G401.6 (cell line): ENCODE data around the gene ZNF532.
"Not testable (repeated sequence)": the region's sequence is repeated elsewhere in the genome, so short reads cannot be mapped to it uniquely, and the experiment has no call there.

Experiments
- FAIRE-seq: peaks from 2 replicates; lab custom pipeline; 2012; peaks lifted over from hg19 to GRCh38; lab: Jason Lieb, UNC

Gene ZNF532

DNA sequence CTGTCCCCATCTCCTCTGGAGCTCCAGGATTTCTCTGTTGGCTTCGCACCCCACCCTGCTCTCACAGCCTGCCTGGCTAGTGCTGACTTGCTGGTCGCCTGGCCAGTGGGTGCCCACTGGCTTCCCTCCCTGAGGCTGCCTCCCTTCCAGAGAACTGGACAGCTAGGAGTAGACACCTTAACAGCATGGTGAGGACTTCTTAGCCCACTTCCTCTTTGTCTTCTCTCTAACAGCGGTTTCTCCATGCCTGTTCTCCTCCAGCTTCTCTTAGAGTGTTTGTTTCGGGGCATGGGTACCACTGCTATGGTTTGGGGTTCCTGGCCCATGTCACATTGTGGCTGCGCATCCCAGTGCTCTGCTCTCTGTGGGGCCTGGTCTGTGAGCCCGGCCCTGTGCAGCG, 37.1 kb downstream of the ZNF532 start:
- FAIRE-seq: no peak

DNA sequence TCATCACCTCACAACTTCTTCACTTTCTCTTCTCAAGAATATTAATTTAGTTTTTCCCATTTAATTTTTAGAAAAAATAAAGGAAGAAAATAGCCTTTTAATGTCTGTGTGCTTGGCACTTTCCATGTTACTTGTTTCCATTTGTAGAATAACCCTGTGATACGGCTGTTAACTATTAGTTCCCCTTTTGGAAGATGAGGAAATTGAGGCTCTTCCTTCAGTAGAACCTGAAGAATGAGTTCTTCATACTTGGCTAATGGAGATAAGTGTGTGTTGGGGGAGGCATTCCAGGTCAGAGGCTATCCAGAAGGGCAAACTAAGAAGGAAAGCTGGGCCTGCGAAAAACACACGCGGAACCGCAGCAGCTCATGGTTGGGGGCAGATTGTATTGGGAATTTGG, 38.3 kb downstream of the ZNF532 start:
- no peak for FAIRE-seq

DNA sequence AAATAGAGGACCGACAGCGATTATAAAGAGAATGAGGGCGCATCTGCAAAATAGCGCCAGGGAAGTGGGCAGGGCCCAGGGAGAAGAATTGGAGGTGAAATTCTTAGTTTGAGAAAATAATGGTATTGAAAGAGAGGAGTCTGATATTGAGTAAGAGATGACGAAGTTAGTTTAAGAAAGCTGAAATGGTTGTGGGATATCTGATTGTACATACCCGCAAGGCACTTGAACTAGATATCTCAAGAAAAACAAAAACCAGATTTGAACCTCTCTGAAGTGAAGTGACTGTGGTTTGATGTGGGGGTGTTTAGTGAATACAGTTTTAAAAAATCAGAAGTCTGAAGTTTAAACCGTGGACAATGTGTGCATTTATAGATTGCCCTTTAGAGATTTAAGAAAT, 38.9 kb downstream of the ZNF532 start:
- FAIRE-seq: no peak

DNA sequence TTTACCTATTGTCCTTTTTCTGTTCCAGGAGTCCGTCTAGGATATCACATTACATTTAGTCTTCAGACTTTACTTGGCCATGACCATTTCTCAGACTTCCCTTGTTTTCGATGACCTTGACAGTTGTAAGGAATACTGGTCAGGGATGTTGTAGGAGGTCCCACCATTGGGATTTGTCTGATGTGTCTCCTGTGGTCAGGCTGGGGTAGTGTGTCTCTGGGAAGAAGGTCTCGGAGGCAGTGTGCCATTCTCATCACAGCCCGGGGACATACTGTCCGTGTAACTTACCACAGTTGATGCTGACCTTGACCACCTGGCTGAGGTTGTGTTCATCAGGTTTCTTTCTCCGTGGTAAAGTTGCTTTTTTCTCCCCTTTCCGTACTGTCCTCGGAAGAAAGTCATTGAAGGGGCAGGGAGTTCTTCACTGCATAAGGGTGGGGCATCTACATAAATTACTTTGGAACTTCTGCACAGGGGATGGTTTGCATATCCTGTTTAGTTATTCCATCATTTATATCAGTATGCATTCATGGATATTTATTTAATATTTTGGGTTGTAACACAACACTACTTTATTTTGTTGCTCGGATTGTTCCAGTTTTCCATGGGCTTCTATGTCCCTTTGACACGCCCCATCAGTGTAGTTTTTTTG, 41.2 kb downstream of the ZNF532 start:
- FAIRE-seq: no peak

DNA sequence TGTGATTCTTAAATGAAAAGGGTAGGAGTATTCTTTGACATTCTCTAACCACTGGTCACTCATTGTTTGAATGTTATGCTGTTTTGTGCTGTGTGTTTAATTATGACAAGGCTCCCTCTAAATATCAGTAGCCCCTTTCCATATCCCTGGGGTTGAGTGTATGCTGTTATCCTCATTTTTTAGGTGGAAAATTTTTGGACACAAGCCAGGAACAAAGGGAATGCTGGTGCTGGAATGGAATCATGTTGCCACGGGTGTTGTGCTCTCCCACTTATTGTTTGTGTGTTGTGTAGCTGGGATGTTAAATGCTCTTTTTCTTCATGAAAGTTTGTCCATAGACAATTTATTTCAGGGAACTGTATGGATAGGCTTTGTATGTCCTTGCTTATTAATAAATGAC, 43.3 kb downstream of the ZNF532 start:
- no peak for FAIRE-seq

DNA sequence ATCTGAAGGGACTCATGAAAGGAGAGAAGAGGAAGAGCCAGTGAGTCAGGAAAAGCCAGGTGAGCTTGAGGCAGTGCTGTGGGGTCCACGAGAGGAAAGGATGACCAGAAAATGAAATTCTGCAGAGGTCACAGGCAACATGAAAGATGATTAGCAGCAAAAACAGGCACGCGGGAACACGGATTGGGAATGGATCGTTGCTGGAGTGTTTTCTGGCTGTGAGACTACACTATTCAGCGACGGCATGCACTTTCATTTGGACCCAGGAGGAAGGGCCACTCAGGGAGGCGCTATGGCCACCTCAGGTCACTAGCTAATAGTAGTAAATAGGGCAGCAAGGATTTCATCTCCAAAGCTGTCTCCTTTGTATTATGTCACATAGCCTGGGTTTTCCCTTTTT, 44.8 kb downstream of the ZNF532 start:
- no peak for FAIRE-seq

DNA sequence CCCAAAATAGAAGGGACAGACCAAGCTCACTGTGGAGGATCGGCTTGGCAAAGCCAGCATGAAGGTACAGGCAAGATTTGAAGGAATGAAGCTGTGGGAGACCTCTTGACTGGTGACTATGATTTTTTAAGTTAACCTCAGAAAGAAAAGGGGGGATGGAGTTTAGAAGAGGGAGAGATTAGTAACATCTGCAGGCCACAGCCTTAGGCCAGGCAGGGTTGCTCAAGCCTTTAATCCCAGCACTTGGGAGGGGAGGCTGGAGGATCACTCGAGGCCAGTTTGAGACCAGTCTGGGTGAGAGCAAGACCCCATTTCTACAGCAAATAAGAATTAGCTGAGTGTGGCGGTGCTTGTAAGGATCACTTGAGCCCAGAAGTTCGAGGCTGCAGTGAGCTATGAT, 46.6 kb downstream of the ZNF532 start:
- no peak for FAIRE-seq

DNA sequence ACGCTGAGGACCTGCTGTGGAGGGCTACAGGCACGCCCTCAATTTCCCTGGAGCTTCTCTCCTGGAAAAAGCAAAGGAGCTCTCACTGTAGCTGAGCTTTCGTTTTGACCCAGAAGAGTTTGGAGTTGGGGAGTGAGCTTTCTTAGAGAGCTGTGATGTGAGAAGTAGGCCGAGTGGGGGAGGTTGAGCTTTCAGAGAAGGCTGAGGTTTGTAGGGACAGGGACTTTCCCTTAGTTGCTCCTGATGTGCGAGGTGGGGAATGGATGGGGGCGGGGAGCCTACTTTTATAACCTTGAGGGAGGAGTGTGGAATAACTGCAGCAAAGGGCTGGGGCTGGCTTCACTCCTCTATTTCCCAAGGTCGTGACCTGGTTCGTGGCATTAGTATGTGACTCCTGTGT, 47.1 kb downstream of the ZNF532 start:
- no peak for FAIRE-seq

DNA sequence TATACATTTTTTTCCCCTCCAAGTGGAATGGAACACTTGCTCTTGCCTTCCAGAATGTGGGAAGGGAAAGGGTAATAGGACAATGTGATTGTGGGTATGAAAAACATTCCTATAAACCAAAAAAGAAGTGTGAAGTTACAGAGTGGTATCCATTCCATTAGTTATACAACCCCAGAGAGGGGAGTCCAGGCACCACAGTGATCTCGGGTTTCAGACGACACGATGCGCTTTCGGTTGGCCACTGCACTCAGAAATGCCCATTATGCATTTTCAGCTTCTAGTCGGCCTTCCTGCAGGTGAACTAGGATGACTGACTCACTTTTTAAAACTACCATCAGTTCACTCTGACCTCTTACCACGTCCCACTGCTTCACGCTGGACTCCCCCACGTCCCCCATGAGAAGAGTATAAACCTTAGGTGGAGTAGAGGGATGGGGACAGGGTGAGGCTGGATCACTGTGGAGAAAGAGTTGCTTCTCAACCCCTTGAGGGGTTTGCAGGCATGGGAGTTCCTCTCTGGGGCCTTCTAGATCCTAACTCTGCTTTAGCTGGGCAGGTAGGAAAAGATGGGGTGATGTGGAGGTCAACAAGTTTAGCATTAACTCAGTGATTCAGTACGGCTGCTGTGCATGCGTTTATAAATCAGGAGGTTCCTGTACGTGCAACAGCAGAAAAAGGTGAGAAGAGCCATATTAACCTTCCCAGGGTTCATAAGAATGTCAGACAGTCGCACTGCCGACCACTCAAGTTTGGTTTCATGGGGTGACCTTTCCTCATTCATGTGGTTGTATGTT, 50.5 kb downstream of the ZNF532 start:
- FAIRE-seq: no peak

DNA sequence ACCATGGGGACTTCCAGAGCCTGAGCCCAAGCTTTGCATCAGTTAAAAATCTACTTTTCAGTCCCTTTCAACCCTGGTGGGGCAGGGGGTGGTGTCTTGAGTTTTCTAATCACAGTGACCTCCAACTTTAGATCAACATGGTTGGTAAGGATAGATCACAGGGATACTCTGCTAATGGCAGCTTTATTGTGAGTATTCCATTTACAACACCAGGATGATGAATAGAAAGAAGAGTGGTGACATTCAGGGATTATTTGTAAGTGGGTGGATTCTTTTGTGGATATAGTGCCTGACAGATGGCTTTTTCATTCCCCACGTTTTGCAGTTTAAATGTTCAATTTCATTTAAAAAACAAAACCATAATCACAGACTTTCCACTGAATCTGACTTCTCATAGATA, 51.3 kb downstream of the ZNF532 start:
- no peak for FAIRE-seq

DNA sequence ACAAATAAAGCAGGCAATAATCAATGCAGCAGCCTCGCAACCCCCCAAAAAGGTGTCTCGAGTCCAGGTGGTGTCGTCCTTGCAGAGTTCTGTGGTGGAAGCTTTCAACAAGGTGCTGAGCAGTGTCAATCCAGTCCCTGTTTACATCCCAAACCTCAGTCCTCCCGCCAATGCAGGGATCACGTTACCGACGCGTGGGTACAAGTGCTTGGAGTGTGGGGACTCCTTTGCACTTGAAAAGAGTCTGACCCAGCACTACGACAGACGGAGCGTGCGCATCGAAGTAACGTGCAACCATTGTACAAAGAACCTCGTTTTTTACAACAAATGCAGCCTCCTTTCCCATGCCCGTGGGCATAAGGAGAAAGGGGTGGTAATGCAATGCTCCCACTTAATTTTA, 55.3 kb downstream of the ZNF532 start:
- FAIRE-seq: not testable (repeated sequence)

DNA sequence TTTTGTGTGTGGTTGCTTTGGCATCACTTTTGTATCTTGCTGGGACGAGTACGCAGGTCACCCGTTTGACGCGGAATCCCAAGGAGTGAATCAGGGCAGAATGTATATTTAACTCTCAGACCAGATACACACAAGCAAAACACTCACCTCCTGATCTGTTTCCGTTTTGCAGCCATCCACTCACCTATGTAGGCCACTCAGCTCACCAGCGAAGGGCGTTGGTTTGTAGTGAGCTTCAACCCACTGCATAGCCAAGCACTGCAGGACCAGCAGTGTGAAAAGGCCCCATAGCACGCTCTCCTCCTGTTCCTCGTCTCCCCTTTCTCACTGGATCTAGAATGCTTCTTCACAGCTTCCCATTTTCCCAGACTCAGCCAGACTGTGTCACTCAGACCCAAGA, 58.3 kb downstream of the ZNF532 start:
- FAIRE-seq: no peak

DNA sequence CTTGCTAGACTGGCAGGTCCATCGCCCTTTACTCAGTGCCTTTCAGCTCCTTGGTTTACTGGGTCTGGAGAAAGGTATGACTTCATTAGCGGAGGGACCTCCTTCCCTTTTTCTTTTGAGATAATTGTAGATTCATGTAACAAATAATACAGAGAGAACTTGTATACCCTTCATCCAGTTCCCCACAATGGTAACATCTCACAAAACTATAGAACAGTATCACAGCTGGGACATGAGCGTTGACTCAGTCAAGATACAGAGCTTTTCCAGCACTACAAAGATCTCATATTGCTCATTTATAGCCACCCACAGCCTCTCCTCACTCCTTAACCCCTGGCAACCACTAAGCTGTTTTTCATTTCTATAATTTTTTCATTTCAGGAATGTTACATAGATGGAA, 59.8 kb downstream of the ZNF532 start:
- no peak for FAIRE-seq

DNA sequence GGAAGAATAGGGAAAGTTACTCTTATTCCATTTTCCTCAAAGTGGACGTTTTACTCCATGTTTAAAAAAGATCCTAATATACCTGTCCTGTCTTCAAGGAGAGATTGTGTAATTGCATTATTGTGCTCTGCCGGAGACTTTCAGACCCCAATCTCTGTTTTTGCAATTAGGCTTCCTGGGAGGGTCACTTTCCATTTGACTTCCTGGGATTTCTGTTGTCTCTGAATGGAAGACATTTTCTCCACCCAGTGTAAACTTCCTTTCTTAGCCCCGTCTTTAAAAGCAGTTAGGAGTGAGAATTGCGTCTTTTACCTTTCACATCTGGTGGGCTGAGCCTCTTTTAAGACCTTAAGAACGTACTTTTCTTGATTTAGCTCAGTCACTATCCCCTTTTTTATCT, 63.0 kb downstream of the ZNF532 start:
- FAIRE-seq: no peak

DNA sequence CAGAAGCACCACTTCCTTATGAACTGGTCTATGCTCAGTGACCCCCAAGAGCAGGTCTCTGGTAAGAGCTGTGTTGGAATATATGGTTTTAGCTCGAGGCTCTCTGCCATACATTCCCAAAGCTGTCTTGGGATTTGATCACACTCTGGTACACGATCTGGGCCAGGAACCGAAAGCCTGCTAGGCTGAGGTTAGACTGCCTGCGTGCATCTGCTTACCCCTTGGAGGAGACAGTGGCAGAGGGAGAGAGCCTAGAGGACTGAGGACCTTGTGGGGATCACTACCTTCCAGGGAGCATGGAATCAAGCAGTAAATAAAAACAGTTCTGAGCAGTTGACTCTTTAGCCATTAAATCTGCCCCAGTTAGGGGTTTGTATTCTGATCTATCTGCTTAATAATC, 63.7 kb downstream of the ZNF532 start:
- FAIRE-seq: no peak

DNA sequence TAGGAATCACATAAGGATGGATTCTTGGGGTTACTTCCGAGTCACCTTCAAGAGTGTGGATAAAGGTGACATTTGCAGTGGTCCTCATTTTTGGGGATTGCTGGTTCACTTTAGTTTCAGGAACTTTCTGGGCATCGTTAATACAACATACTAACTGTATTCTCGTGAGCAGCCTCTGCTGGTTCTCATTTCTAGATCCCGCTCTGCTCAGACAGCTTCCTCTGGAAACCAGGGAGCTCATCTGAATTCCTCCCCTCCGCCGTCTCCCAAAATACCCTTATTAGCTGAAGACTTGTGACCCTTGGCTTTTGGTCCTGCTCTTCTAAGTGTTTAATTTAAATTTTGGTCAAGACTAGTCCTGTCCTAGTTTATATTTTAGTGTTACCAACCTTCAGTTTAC, 64.5 kb downstream of the ZNF532 start:
- FAIRE-seq: no peak

DNA sequence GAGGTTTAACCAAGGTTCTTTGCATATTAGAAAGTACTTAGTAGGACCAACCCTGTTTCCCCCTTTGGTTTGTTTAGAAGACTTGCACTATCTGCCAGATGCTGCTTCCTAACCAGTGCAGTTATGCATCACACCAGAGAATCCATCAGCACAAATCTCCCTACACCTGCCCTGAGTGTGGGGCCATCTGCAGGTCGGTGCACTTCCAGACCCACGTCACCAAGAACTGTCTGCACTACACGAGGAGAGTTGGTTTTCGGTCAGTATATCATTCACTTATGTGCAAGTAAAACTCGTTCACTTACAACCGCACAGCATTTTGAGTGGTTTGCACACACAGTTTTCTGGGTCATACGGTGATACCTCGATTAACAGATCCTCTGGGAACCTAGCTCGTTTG, 69.7 kb downstream of the ZNF532 start:
- no peak for FAIRE-seq

DNA sequence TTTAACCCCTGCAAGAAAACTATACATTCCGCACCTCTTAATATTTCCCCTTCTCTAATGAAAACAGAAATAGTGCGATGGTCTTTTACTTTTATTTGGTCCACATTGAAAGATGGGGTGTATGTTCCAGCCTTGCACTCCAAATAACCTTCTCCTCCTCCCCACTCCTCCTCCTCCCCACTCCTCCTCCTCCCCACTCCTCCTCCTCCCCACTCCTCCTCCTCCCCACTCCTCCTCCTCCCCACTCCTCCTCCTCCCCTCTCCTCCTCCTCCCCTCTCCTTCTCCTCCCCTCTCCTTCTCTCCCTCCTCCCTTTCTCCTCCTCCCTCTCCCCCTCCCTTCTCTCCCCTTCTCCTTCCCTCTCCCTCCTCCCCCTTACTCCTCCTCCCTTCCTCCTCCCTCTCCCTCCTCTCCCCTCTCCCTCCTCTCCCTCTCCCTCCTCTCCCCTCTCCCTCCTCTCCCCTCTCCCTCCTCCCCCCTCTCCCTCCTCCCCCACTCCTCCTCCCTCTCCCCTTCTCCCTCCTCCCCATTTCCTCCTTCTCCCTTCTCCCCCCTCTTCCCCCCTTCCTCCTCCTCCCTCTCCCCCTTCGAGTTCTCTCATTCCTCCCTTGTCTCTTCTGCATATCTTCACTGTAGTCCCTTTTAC, 70.4 kb downstream of the ZNF532 start:
- FAIRE-seq: no peak

DNA sequence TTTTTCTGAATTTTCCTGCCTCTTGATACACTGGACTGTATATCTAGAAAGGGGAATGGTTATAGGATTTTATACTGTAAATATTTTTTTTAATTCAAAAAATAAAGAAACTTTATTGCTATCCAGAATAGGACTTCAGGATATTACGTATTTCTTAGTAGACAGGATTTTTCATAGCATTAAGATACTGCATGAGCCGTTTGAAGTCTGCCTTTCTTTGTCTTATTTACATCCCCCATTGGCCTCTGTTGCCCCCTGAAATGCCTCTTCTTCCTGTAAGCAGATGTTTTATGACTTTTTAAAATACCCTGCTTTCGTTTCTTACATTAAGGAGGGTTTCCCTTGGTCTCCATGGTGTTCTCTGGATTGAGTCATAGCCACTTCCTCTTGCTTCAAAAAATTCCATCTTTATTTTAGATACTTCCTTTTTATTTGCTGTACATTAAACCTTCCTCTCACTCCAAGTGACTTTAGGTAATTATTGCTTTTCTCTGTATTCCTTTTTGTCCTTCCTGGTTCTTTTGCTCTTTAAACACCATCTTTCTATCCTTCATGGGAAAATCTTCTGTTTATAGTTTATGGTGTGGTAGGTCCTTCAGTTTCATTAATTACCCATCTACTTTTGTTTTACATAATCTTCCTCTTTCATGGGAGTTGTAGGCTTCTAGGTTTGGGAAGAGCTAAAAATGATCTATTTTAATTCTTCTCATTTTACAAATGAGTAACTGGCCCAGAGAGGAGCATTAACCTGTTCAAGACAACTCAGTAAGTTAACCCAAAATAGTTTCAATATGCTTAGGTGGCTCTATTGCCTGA, 72.6 kb downstream of the ZNF532 start:
- no peak for FAIRE-seq

DNA sequence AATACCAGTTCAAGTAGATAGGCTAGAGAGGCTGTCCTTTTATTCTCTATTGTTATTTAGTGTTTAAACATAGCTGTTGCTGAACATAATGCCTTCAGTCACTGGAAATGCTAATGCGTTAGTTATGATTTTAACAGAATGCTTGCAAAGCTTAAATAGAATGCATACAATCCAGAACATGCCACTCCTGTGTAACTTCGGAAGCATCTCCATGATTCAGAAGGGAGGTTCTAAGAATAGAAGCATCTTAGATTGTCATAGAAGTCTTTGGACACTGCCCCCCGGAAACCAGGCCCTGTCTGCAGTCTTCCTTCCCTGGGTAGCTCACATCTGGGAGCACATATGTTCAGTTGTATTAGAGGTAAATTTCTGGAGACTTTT, 73.2 kb downstream of the ZNF532 start:
- FAIRE-seq: no peak

DNA sequence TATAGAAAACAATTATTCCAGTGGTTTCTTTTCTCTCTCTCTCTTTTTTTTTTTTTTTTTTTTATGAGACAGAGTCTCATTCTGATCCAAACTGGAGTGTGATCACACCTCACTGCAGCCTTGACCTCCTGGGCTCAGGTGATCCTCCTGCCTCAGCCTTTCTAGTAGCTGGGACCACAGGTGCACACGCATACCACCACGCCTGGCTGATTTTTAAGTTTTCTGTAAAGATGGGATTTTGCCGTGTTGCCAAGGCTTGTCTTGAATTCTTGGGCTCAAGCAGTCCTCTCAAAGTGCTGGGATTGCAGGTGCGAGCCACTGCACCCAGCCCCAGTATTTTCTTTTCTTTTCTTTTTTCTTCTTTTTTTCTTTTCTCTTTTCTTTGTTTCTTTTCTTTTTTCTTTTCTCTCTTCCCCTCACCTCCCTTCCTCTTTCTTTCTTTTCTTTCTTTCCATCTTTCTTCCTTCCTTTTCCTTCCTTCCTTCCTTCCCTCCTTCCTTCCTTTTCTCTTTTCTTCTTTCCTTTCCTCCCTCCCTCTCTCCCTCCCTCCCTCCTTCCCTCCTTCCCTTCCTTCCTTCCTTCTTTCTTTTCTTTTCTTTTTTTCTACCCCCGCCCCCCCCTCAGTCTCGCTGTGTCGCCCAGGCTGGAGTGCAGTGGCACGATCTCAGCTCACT, 76.9 kb downstream of the ZNF532 start:
- FAIRE-seq: no peak

DNA sequence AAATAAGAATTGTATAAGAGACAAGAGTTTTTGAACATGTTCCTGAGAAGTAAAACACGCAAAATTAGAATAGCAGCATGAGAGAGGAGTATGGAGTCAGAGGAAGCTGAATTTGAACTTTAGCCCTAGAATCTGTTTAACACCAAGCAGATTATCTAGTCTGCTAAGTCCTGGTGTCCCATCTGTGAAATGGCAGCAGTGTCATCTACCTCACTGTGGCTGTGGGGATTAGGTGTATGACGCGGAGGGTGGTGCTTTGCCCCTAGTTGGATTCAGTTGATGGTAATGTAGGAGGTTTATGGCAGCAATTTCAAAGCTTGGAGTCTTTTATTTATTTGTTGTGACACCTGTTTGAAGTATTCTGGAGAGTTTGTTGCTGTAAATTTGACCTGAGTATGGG, 79.2 kb downstream of the ZNF532 start:
- FAIRE-seq: no peak
